ENCODE measurements around the gene ASB1. TPM values are rescaled to one million over a fixed set of nuclear protein-coding genes. Genes with fewer than 3 reads are reported as not detected.

Gene ASB1
- polyA plus RNA-seq, 1 donor (not counting 4 experiments of a cell fraction or from before 2014, with no cell fraction given): 13.0 TPM

DNA sequence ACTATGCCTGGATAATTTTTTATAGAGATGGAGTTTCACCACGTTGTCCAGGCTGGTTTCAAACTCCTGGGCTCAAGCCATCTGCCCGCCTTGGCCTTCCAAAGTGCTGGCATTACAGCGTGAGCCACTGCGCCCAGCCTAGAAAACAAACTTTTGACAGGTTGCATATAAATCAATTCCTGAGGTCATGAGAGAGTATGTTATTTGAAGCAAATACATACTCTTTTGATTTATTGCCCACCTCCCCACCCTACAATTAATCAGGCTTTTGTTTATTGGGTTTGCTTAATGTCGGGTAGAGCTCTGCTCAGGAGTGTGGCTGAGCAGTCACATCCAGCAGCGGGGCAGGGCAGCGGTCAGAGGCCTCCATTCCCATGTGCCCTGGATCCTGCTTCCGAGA lies 37.9 kb upstream of the ASB1 start:
- H3K4me3 ChIP-seq (ENCODE audit: control insufficient read depth in 2 of 3, extremely low read depth in 1 of 3, insufficient read depth in 2 of 3, low read depth in 1 of 3, low read length in 3 of 3): no peak overlapping the region
- no peaks in the 10 kb centered on the region for H3K27me3 ChIP-seq (ENCODE audit: control insufficient read depth, extremely low read depth, insufficient read depth, low read length)
- no peaks in the 10 kb centered on the region for H3K9me1 ChIP-seq (ENCODE audit: control insufficient read depth, extremely low read depth, insufficient read depth, low read length)
- TF ChIP-seq, protein P1, sequence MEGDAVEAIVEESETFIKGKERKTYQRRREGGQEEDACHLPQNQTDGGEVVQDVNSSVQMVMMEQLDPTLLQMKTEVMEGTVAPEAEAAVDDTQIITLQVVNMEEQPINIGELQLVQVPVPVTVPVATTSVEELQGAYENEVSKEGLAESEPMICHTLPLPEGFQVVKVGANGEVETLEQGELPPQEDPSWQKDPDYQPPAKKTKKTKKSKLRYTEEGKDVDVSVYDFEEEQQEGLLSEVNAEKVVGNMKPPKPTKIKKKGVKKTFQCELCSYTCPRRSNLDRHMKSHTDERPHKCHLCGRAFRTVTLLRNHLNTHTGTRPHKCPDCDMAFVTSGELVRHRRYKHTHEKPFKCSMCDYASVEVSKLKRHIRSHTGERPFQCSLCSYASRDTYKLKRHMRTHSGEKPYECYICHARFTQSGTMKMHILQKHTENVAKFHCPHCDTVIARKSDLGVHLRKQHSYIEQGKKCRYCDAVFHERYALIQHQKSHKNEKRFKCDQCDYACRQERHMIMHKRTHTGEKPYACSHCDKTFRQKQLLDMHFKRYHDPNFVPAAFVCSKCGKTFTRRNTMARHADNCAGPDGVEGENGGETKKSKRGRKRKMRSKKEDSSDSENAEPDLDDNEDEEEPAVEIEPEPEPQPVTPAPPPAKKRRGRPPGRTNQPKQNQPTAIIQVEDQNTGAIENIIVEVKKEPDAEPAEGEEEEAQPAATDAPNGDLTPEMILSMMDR (optimal IDR thresholded peaks at IDR 0.05 in 1 of 3, IDR thresholded peaks at IDR 0.05 in 1 of 3, conservative IDR thresholded peaks at IDR 0.05 in 1 of 3; ENCODE audit: extremely low read depth in 1 of 3, insufficient read depth in 2 of 3, low read length in 3 of 3): no peak
- no peak for TF ChIP-seq EZH2 (IDR thresholded peaks at IDR 0.05; ENCODE audit: low read length)
- no peak overlapping the region for H2AFZ ChIP-seq (ENCODE audit: control insufficient read depth, low read length)
- FAIRE-seq (no peak), DNase-seq (ENCODE audit: low read depth, low spot score) (no peak)
- no peaks in the 10 kb centered on the region for H3K9me3 ChIP-seq (ENCODE audit: control insufficient read depth, low read depth, low read length)
- no peak overlapping the region for H3K9ac ChIP-seq (ENCODE audit: control insufficient read depth, extremely low read depth, insufficient read depth, low read length)
- no peaks in the 10 kb centered on the region for H3K36me3 ChIP-seq (ENCODE audit: control insufficient read depth in 2 of 2, extremely low read depth in 1 of 2, insufficient read depth in 2 of 2, low read length in 2 of 2)
- no peaks in the 10 kb centered on the region for H3K79me2 ChIP-seq (ENCODE audit: control insufficient read depth, insufficient read depth, low read length)
- H3K4me2 ChIP-seq (ENCODE audit: control insufficient read depth, extremely low read depth, insufficient read depth, low read depth, low read length): no peak overlapping the region
- H3K27ac ChIP-seq (ENCODE audit: control insufficient read depth, insufficient read depth, low read length): no peak overlapping the region
- H3K4me1 ChIP-seq (ENCODE audit: control insufficient read depth, extremely low read depth, insufficient read depth, low read length): peaks cover 15% of the 10 kb centered on the region
- dilution Hi-C loops (cut with MboI; ENCODE audit: extremely low pct_ligation_motif_present, low sequenced_read_pairs): no loop called here
- H4K20me1 ChIP-seq (ENCODE audit: control insufficient read depth, extremely low read depth, insufficient read depth, low read length): no peaks in the 10 kb centered on the region

DNA sequence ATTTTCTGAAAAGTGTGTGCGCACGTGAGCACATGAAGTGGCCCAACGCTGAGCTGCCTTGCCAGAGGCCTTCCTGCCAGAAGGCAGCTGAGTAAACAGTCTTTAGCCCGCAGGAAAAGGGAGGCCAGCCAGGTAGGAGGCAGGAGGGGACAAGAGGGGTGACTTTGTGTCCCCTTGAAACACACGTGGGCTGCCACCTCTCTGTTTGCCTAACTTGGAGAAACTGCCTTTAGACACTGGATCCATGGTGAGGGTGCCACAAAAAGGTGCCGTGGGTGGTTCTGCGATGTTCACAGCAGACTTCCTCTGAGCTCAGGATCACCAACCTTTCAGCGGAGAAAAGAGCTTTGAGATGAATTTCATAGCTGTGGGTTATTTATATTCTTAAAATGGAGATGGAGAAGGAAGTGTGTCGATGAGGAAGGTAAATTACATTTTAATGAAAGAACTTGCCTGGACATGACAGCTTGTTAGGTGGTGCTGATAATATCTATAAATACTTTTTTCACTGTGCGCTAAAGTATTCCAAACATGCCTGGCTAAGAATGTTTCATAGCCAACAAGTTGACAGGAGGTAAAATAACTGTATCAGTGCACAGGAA lies 36.6 kb upstream of the ASB1 start:
- H2AFZ ChIP-seq (ENCODE audit: control insufficient read depth, low read length): peak overlapping the region; percentile 96
- dilution Hi-C loops (cut with MboI; ENCODE audit: extremely low pct_ligation_motif_present, low sequenced_read_pairs): no loop called here
- H3K36me3 ChIP-seq (ENCODE audit: control insufficient read depth in 2 of 2, extremely low read depth in 1 of 2, insufficient read depth in 2 of 2, low read length in 2 of 2): no peaks in the 10 kb centered on the region
- no peaks in the 10 kb centered on the region for H4K20me1 ChIP-seq (ENCODE audit: control insufficient read depth, extremely low read depth, insufficient read depth, low read length)
- no peaks in the 10 kb centered on the region for H3K9me3 ChIP-seq (ENCODE audit: control insufficient read depth, low read depth, low read length)
- H3K4me1 ChIP-seq (ENCODE audit: control insufficient read depth, extremely low read depth, insufficient read depth, low read length): peaks cover 15% of the 10 kb centered on the region
- no peaks in the 10 kb centered on the region for H3K79me2 ChIP-seq (ENCODE audit: control insufficient read depth, insufficient read depth, low read length)
- peak overlapping the region; percentile 95 for H3K27ac ChIP-seq (ENCODE audit: control insufficient read depth, insufficient read depth, low read length)
- H3K9ac ChIP-seq (ENCODE audit: control insufficient read depth, extremely low read depth, insufficient read depth, low read length): peak overlapping the region; percentile 79
- TF ChIP-seq, protein P1 (optimal IDR thresholded peaks at IDR 0.05 in 1 of 3, IDR thresholded peaks at IDR 0.05 in 1 of 3, conservative IDR thresholded peaks at IDR 0.05 in 1 of 3; ENCODE audit: extremely low read depth in 1 of 3, insufficient read depth in 2 of 3, low read length in 3 of 3): no peak
- TF ChIP-seq EZH2 (IDR thresholded peaks at IDR 0.05; ENCODE audit: low read length): no peak
- FAIRE-seq: peak; percentile 86
- H3K4me2 ChIP-seq (ENCODE audit: control insufficient read depth, extremely low read depth, insufficient read depth, low read depth, low read length): peak overlapping the region; percentile 90
- H3K4me3 ChIP-seq (ENCODE audit: control insufficient read depth in 2 of 3, extremely low read depth in 1 of 3, insufficient read depth in 2 of 3, low read depth in 1 of 3, low read length in 3 of 3): peak overlapping the region in 2 of 3 experiments; percentile 36 to 46
- DNase-seq (ENCODE audit: low read depth, low spot score): peak; percentile 28
- no peaks in the 10 kb centered on the region for H3K27me3 ChIP-seq (ENCODE audit: control insufficient read depth, extremely low read depth, insufficient read depth, low read length)
- H3K9me1 ChIP-seq (ENCODE audit: control insufficient read depth, extremely low read depth, insufficient read depth, low read length): no peaks in the 10 kb centered on the region

Data from keratinocyte (primary cell).